GM18505 (cell line): Measurements from ENCODE around the gene SRSF9.

Experiments used
- ATAC-seq: cut with Tn5 transposase; IDR thresholded peaks from one replicate; pipeline ENCODE4 v1.9.1; 2021; ENCODE audit not compliant: unreplicated experiment
- POLR2A ChIP-seq: IDR thresholded peaks from 4 replicates; pipeline ENCODE4 v1.6.1; 2011; ENCODE audit warnings: borderline replicate concordance; ENCODE audit not compliant: insufficient read depth, insufficient read length; ENCODE audit errors: extremely low read depth

SRSF9 gene

GRCh38 chr12:120422892-120423456 is 46.6 kb downstream of the SRSF9 start:
- no peak for TF ChIP-seq POLR2A
- ATAC-seq, result no peak

DNA sequence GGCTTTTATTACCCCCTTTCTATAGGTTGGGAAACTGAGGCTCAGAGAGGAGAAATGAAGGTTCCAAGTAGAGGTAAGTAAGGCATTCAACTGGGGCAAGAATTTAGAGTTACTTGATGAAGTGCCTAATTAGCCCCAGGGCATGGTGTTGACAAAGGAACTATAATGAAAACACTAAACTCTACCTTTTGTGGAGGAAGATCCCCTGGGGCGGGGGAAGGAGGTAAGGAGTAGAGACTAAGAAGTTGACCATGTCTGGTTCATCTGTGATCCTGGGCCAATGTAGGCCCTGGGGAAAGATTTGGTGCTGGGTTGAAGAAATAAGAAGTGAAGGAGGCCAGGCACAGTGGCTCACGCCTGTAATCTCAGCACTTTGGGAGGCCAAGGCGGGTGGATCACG is 47.8 kb downstream of the SRSF9 start:
- TF ChIP-seq POLR2A, result no peak
- no peak for ATAC-seq

GRCh38 chr12:120417917-120418580 is 51.5 kb downstream of the SRSF9 start:
- TF ChIP-seq POLR2A, result no peak

GRCh38 chr12:120416490-120417216 is 52.9 kb downstream of the SRSF9 start:
- ATAC-seq, result no peak

More at GRCh38 chr12:120417917-120418580, 51.5 kb downstream of the SRSF9 start:
- ATAC-seq, result no peak

DNA sequence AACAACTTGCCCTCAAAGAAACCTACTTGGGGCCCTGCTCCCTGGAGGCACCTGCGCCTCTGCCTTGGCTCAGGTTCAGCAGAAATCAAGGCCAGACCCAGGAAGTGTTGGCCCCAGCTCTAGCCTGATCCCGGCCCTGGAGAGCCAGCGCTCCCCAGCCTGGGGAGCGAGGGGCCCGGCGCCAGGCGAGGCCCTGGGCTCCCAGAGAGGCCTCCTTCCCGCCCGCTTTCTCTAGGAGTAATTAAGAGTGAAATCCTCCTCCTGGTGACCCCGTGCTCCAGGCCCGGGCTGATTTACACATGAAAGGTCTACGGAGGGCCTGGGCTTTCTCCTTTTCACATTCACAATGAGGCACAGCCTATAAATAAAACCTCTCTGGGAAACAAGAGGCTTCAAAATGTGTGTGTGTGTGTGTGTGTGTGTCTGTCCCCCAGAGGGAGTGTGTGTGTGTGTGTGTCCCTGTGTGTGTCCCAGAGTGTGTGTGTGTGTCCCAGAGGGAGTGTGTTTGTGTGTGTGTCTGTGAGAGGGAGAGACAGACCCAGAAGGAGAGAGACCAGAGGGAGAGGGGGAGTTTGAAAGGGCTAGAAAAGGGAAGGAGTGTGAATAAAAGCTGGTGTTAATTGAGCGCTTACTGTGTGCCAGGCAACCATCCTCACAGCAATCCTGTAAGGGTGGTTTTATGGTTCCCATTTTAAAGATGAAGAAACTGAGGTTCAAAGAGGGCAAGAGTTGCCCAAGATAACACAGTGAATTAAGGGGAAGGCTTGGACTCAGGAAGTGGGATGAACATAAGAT is 55.5 kb downstream of the SRSF9 start:
- ATAC-seq, result no peak
- no peak for TF ChIP-seq POLR2A

More at GRCh38 chr12:120416490-120417216, 52.9 kb downstream of the SRSF9 start:
- no peak for TF ChIP-seq POLR2A

DNA sequence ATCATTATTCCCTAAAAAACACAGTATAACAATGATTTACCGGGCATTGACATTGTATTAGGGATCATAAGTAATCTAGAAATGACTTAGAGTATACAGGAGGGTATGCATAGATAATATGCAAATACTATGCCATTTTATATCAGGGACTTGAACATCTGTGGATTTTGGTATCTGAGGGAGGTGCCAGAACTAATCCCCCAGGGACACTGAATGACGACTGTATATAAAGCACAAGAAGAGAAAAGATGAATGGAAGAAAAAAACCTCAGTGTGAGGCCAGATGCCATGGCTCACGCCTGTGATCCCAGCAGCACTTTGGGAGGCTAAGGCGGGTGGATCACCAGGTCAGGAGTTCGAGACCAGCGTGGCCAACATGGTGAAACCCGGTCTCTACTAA is 57.1 kb downstream of the SRSF9 start:
- TF ChIP-seq POLR2A, result no peak
- no peak for ATAC-seq
